ENCODE measurements around the gene XRCC4.

The XRCC4 gene

DNA sequence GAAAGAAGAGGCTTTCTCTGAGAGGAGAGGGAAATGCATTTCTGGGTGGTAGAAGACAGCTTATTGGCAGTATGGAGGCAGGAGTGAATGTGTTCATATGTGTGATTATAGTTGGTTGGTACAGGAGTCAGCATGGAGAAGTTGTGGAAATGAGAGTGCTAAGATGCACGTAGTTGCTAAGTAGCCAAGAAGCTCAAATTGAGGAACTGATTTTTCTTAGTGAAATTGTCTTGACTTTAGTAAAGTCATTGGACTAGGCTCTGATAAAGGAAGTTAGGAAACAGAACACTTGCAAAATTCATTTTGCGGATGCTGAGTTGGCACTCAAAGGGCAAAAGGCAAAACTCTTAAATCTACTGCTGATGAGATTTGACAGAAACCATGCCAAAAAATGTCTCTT is 235.3 kb downstream of the XRCC4 start:
- Histone ChIP-seq H2BK15ac (replicated peaks; ENCODE audit: low read depth) (no peak overlapping the region), H3K9ac (ENCODE audit: low read length) (no peak overlapping the region), H3K56ac (ENCODE audit: low read length) (no peak overlapping the region), H3K27ac (ENCODE audit: low read depth, low read length) (no peak overlapping the region), H3K18ac (ENCODE audit: low read length) (no peak overlapping the region), H3K27me3 (ENCODE audit: insufficient read depth, low read length, poor library complexity) (no peaks in the 10 kb centered on the region), H4K5ac (ENCODE audit: low read length) (no peak overlapping the region), H3K36me3 (ENCODE audit: control insufficient read depth, insufficient read depth, low read length) (no peaks in the 10 kb centered on the region), H2AK5ac (ENCODE audit: low read length) (no peak overlapping the region), H3K4me2 (ENCODE audit: low read length) (no peak overlapping the region), H3K4me3 (ENCODE audit: low read length) (no peak overlapping the region), H3K79me2 (ENCODE audit: control insufficient read depth, insufficient read depth, low read length) (no peaks in the 10 kb centered on the region), H3K23ac (ENCODE audit: low read length) (no peak overlapping the region), H2BK5ac (ENCODE audit: low read length) (no peak overlapping the region), H3K4ac (ENCODE audit: low read depth, low read length) (no peak overlapping the region), H4K8ac (ENCODE audit: low read depth, low read length) (no peak overlapping the region), H3K4me1 (ENCODE audit: control insufficient read depth, low read depth, low read length) (no peaks in the 10 kb centered on the region), H3K79me1 (ENCODE audit: low read length) (no peaks in the 10 kb centered on the region), H2BK120ac (ENCODE audit: low read depth, low read length) (no peak overlapping the region)
- no peak for DNase-seq
- WGBS (ENCODE audit: extremely low coverage, insufficient coverage, low lambda C conversion rate) = no CpG with 5 or more reads among the region's 2 CpGs

DNA sequence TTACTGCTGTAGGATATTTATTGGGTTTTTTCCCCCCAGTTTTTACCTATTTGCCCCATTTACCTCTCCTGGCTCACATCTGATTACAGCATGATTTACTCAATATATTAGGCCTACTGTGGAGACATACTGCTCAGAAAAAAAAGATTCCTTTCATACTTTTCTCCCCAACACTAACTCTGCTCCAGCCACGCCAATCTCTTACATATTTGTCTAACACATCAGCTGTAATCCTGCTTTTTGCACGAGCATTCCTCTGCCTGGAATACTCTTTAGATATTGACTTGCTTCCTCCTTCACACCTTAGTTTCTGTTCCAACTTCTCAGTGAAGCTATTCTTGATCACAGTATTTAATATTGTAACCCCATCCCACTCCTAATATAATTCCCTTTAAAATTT is 236.1 kb downstream of the XRCC4 start:
- no peak overlapping the region for H3K56ac ChIP-seq (ENCODE audit: low read length)
- H2BK5ac ChIP-seq (ENCODE audit: low read length) = no peak overlapping the region
- no CpG with 5 or more reads among the region's 2 CpGs for WGBS (ENCODE audit: extremely low coverage, insufficient coverage, low lambda C conversion rate)
- no peak overlapping the region for H2BK120ac ChIP-seq (ENCODE audit: low read depth, low read length)
- no peaks in the 10 kb centered on the region for H3K27me3 ChIP-seq (ENCODE audit: insufficient read depth, low read length, poor library complexity)
- H3K9ac ChIP-seq (ENCODE audit: low read length) = no peak overlapping the region
- no peaks in the 10 kb centered on the region for H3K79me2 ChIP-seq (ENCODE audit: control insufficient read depth, insufficient read depth, low read length)
- no peaks in the 10 kb centered on the region for H3K79me1 ChIP-seq (ENCODE audit: low read length)
- H3K4me2 ChIP-seq (ENCODE audit: low read length) = no peak overlapping the region
- H2BK15ac ChIP-seq (replicated peaks; ENCODE audit: low read depth) = no peak overlapping the region
- H2AK5ac ChIP-seq (ENCODE audit: low read length) = no peak overlapping the region
- H3K4me1 ChIP-seq (ENCODE audit: control insufficient read depth, low read depth, low read length) = no peaks in the 10 kb centered on the region
- no peak overlapping the region for H3K4ac ChIP-seq (ENCODE audit: low read depth, low read length)
- H3K27ac ChIP-seq (ENCODE audit: low read depth, low read length) = no peak overlapping the region
- H3K18ac ChIP-seq (ENCODE audit: low read length) = no peak overlapping the region
- no peak overlapping the region for H3K4me3 ChIP-seq (ENCODE audit: low read length)
- H4K8ac ChIP-seq (ENCODE audit: low read depth, low read length) = no peak overlapping the region
- H3K23ac ChIP-seq (ENCODE audit: low read length) = no peak overlapping the region
- no peak overlapping the region for H4K5ac ChIP-seq (ENCODE audit: low read length)
- no peaks in the 10 kb centered on the region for H3K36me3 ChIP-seq (ENCODE audit: control insufficient read depth, insufficient read depth, low read length)
- no peak for DNase-seq

- Histone ChIP-seq H4K5ac (ENCODE audit: low read length) (no peak overlapping the region), H3K27ac (ENCODE audit: low read depth, low read length) (no peak overlapping the region), H3K79me1 (ENCODE audit: low read length) (no peaks in the 10 kb centered on the region), H2BK15ac (replicated peaks; ENCODE audit: low read depth) (no peak overlapping the region), H2AK5ac (ENCODE audit: low read length) (no peak overlapping the region), H3K23ac (ENCODE audit: low read length) (no peak overlapping the region), H3K36me3 (ENCODE audit: control insufficient read depth, insufficient read depth, low read length) (no peaks in the 10 kb centered on the region), H3K4me3 (ENCODE audit: low read length) (no peak overlapping the region), H3K4me1 (ENCODE audit: control insufficient read depth, low read depth, low read length) (no peaks in the 10 kb centered on the region), H2BK120ac (ENCODE audit: low read depth, low read length) (no peak overlapping the region), H3K56ac (ENCODE audit: low read length) (no peak overlapping the region), H3K18ac (ENCODE audit: low read length) (no peak overlapping the region), H2BK5ac (ENCODE audit: low read length) (no peak overlapping the region), H3K4ac (ENCODE audit: low read depth, low read length) (no peak overlapping the region), H3K4me2 (ENCODE audit: low read length) (no peak overlapping the region), H3K79me2 (ENCODE audit: control insufficient read depth, insufficient read depth, low read length) (no peaks in the 10 kb centered on the region), H4K8ac (ENCODE audit: low read depth, low read length) (no peak overlapping the region), H3K9ac (ENCODE audit: low read length) (no peak overlapping the region), H3K27me3 (ENCODE audit: insufficient read depth, low read length, poor library complexity) (no peaks in the 10 kb centered on the region)
- DNase-seq = no peak
These were observed 244.2 kb downstream of the XRCC4 start for GRCh38 chr5:83321483-83322055.

DNA sequence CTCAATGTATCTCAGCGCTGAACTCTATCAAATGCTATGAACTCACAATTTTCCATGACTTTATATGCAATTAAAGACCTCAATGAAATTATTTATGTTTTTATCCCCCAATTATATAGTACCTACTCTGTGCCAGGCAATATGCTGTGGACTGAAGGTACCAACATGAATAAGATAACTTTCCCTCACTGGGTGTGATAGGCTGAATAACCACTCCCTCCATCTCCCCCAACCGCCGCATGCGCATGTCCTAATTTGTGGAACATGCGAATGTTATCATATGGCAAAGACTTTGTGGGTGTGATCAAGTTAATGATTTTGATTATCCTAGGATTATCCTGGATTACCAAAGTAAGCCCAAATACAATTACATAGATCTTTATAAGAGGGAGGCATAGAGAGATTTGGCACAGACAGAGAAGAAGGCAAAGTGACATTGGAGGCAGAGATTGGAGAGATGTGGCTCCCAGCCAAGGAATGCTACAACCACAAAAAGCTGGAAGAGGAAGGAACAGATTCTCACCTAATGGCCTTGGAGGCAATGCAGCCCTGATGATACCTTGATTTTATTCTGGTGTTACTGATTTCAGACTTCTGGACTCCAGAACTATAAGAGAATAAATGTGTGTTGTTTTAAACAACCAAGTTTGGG is 245.1 kb downstream of the XRCC4 start:
- Histone ChIP-seq H3K36me3 (ENCODE audit: control insufficient read depth, insufficient read depth, low read length) (no peaks in the 10 kb centered on the region), H3K23ac (ENCODE audit: low read length) (no peak overlapping the region), H3K27me3 (ENCODE audit: insufficient read depth, low read length, poor library complexity) (no peaks in the 10 kb centered on the region), H2BK120ac (ENCODE audit: low read depth, low read length) (no peak overlapping the region), H3K4ac (ENCODE audit: low read depth, low read length) (no peak overlapping the region), H3K79me2 (ENCODE audit: control insufficient read depth, insufficient read depth, low read length) (no peaks in the 10 kb centered on the region), H3K79me1 (ENCODE audit: low read length) (no peaks in the 10 kb centered on the region), H4K8ac (ENCODE audit: low read depth, low read length) (no peak overlapping the region), H3K4me3 (ENCODE audit: low read length) (no peak overlapping the region), H4K5ac (ENCODE audit: low read length) (no peak overlapping the region), H3K27ac (ENCODE audit: low read depth, low read length) (no peak overlapping the region), H3K4me1 (ENCODE audit: control insufficient read depth, low read depth, low read length) (no peaks in the 10 kb centered on the region), H3K9ac (ENCODE audit: low read length) (no peak overlapping the region), H2AK5ac (ENCODE audit: low read length) (no peak overlapping the region), H3K18ac (ENCODE audit: low read length) (no peak overlapping the region), H2BK15ac (replicated peaks; ENCODE audit: low read depth) (no peak overlapping the region), H2BK5ac (ENCODE audit: low read length) (no peak overlapping the region), H3K56ac (ENCODE audit: low read length) (no peak overlapping the region), H3K4me2 (ENCODE audit: low read length) (no peak overlapping the region)
- WGBS (ENCODE audit: extremely low coverage, insufficient coverage, low lambda C conversion rate) = no CpG with 5 or more reads among the region's 5 CpGs
- DNase-seq = peak; percentile 1

GRCh38 chr5:83323557-83324180 is 246.3 kb downstream of the XRCC4 start:
- DNase-seq = no peak
- Histone ChIP-seq H3K27me3 (ENCODE audit: insufficient read depth, low read length, poor library complexity) (no peaks in the 10 kb centered on the region), H2BK120ac (ENCODE audit: low read depth, low read length) (no peak overlapping the region), H3K79me2 (ENCODE audit: control insufficient read depth, insufficient read depth, low read length) (no peaks in the 10 kb centered on the region), H2BK5ac (ENCODE audit: low read length) (no peak overlapping the region), H3K4ac (ENCODE audit: low read depth, low read length) (no peak overlapping the region), H2AK5ac (ENCODE audit: low read length) (no peak overlapping the region), H3K4me1 (ENCODE audit: control insufficient read depth, low read depth, low read length) (no peaks in the 10 kb centered on the region), H3K79me1 (ENCODE audit: low read length) (no peaks in the 10 kb centered on the region), H3K4me2 (ENCODE audit: low read length) (no peak overlapping the region), H3K4me3 (ENCODE audit: low read length) (no peak overlapping the region), H3K36me3 (ENCODE audit: control insufficient read depth, insufficient read depth, low read length) (no peaks in the 10 kb centered on the region), H3K27ac (ENCODE audit: low read depth, low read length) (no peak overlapping the region), H3K18ac (ENCODE audit: low read length) (no peak overlapping the region), H3K23ac (ENCODE audit: low read length) (no peak overlapping the region), H3K9ac (ENCODE audit: low read length) (no peak overlapping the region), H2BK15ac (replicated peaks; ENCODE audit: low read depth) (no peak overlapping the region), H4K5ac (ENCODE audit: low read length) (no peak overlapping the region), H3K56ac (ENCODE audit: low read length) (no peak overlapping the region), H4K8ac (ENCODE audit: low read depth, low read length) (no peak overlapping the region)

DNA sequence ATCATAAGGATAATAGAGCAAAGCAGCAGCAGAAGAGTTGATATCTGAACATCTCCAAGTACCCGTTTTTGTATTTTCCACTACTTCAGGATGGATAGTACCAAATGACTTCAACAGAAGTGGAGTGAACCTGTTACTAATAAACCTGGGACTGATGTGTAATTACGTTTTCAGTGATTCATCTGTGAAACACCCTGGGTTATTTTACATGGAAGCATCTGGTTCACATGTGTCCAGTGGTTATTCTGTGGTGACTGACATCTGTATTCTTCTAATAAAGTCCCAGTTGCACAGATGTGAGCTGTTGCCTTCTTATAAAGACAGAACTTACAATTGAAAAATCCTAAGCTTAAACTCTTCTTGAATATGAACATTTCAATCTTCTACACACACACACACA is 254.5 kb downstream of the XRCC4 start:
- Histone ChIP-seq H2BK15ac (replicated peaks; ENCODE audit: low read depth) (no peak overlapping the region), H3K36me3 (ENCODE audit: control insufficient read depth, insufficient read depth, low read length) (no peaks in the 10 kb centered on the region), H3K23ac (ENCODE audit: low read length) (no peak overlapping the region), H3K79me2 (ENCODE audit: control insufficient read depth, insufficient read depth, low read length) (no peaks in the 10 kb centered on the region), H4K5ac (ENCODE audit: low read length) (no peak overlapping the region), H3K27ac (ENCODE audit: low read depth, low read length) (no peak overlapping the region), H2BK5ac (ENCODE audit: low read length) (no peak overlapping the region), H3K79me1 (ENCODE audit: low read length) (no peaks in the 10 kb centered on the region), H3K4me2 (ENCODE audit: low read length) (no peak overlapping the region), H3K56ac (ENCODE audit: low read length) (no peak overlapping the region), H2BK120ac (ENCODE audit: low read depth, low read length) (no peak overlapping the region), H3K9ac (ENCODE audit: low read length) (no peak overlapping the region), H3K18ac (ENCODE audit: low read length) (no peak overlapping the region), H3K4ac (ENCODE audit: low read depth, low read length) (no peak overlapping the region), H4K8ac (ENCODE audit: low read depth, low read length) (no peak overlapping the region), H3K4me3 (ENCODE audit: low read length) (no peak overlapping the region), H3K4me1 (ENCODE audit: control insufficient read depth, low read depth, low read length) (no peaks in the 10 kb centered on the region), H2AK5ac (ENCODE audit: low read length) (no peak overlapping the region), H3K27me3 (ENCODE audit: insufficient read depth, low read length, poor library complexity) (no peaks in the 10 kb centered on the region)
- WGBS (ENCODE audit: extremely low coverage, insufficient coverage, low lambda C conversion rate) = no CpG with 5 or more reads among the region's 2 CpGs
- DNase-seq = no peak
